ENCODE measurements around the gene DCAF10.
"Not testable (repeated sequence)": the region's sequence is repeated elsewhere in the genome, so short reads cannot be mapped to it uniquely, and the experiment has no call there.

The DCAF10 gene, protein sequence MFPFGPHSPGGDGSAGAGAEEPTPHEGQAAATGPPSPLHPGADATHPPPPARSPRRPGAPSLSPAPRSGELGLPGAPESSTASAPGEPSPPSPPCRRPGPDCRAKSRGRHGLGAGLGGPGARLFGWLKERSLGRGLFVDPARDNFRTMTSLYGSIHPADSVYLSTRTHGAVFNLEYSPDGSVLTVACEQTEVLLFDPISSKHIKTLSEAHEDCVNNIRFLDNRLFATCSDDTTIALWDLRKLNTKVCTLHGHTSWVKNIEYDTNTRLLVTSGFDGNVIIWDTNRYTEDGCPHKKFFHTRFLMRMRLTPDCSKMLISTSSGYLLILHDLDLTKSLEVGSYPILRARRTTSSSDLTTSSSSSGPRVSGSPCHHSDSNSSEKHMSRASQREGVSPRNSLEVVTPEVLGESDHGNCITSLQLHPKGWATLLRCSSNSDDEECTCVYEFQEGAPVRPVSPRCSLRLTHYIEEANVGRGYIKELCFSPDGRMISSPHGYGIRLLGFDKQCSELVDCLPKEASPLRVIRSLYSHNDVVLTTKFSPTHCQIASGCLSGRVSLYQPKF

DNA sequence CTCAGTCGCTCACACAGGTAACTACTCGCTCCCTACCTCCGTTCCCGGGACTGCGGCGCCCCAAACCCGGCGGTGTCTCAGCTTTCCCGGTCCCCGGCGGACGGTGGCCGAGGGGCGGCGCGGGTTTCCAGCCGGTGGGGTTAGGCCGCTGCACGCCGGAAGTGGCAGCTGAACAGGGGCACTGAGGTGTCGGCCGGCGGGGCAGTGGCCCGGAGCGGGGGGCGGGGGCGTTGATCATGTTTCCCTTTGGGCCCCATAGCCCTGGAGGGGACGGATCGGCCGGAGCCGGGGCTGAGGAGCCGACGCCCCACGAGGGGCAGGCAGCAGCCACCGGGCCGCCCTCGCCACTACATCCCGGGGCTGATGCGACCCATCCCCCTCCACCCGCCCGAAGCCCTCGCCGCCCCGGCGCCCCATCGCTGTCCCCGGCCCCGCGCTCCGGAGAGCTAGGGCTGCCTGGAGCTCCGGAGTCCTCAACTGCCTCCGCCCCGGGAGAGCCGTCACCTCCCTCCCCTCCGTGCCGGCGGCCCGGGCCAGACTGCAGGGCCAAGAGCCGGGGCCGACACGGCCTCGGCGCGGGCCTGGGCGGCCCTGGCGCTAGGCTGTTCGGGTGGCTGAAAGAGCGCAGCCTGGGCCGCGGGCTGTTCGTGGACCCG, at the start of gene DCAF10:
DCAF10 (plus strand) TSS at position 167 of the 656 bp plus-strand sequence; CDS start at position 237, 70 bp downstream.
- DNase-seq = peak; percentile 96

DNA sequence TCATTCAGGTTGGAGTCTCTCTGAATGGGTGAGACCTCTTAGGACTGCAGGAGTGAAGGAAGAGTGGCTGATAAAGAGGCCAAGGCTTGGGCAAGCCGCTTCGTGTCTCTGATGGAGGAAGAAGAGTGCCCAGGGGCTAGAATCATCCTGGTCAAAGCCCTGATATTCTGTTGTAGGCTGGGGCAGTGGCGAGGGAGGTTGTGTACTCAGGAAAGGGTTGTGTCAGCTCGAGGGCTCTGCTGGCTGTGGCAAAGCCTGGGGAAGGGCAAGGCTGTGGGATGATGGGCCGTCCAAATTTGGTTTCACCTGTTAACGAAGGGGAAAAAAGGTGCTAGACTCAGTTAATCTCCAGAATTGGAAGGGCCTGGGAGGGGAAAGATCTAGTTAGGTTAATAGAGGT, 49.4 kb upstream of the DCAF10 start:
- DNase-seq = no peak

DNA sequence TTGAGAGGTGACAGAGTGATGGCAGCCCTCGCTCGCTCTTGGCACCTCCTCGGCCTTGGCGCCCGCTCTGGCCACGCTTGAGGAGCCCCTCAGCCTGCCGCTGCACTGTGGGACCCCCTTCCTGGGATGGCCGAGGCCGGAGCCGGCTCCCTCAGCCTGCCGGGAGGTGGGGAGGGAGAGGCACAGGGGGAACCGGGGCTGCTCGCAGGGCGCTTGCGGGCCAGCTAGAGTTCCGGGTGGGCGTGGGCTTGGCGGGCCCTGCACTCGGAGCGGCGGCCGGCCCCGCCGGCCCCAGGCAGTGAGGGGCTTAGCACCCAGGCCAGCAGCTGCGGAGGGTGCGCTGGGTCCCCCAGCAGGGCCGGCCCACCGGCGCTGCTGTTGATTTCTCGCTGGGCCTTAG, 48.9 kb upstream of the DCAF10 start:
- DNase-seq = not testable (repeated sequence)

DNA sequence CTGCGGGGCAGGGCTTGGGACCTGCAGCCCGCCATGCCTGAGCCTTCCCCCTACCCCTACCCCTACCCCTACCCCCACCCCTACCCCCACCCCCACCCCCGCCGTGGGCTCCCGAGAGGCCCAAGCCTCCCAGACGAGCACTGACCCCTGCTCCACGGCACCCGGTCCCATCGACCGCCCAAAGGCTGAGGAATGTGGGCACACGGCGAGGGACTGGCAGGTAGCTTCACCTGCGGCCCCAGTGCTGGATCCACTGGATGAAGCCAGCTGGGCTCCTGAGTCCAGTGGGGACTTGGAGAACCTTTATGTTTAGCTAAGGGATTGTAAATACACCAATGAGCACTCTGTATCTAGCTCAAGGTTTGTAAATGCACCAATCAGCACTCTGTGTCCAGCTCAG, 48.5 kb upstream of the DCAF10 start:
- DNase-seq = not testable (repeated sequence)

DNA sequence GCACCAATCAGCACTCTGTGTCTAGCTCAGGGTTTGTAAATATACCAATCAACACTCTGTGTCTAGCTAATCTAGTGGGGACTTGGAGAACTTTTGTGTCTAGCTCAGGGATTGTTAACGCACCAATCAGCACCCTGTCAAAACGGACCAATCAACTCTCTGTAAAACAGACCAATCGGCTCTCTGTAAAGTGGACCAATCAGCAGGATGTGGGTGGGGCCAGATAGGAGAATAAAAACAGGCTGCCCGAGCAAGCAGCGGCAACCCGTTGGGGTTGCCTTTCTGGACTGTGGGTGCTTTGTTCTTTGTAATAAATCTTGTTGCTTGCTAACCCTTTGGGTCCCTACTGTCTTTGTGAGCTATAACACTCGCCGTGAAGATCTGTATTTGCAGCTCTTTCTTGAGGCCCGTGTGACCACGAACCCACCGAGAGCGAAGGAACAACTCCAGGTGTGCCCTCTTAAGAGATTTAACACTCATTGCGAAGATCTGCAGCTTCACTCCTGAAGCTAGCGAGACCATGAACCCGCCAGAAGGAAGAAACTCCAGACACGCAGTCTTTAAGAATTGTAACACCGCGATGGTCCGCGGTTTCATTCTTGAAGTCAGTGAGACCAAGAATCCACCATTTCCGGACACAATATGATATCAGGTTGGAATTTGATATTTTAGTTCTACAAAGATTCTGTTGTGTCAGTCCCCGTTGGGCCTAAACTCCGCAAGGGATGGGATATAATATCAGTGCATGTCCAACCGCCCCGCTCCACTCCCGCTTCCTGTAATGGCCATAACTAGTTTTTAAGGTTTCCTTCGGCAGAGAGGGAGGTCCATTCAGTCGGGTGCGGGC, 47.7 kb upstream of the DCAF10 start:
- DNase-seq = no peak

DNA sequence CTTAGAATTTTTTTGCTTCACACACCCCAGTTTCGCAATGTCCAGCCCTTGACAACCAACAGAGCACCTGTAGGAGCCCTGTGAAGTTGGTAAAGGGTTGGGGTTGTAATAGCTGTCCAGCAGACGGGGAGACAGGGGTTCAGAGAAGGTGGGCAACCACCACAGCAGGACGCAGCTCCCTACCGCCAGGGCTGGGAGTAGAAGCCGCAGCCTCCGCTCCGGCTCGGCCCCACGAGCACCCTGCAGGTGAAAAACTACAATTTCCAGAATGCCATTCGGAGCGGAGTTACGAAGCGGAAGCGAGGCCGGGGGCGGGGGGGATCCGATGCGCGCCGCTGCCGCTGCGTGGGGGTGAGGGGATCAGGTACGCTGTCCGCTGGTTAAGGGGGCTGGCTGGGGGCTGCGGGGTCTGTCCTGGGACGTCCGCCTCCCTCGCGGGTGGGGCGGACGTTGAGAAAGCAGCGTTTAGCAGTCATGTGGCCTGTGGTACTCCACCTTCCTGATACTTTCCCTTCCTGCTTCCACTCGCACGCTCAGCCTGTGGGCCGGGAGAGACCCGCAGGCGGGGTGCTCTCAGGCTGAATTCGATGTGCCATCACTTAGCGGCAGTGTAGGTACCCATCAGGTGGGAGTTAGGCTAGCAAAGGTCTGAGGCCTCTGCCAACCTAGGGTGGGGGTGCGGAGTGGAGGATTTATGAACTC, 47.0 kb upstream of the DCAF10 start, which contains the start of gene TRMT10B:
TRMT10B (plus strand) TSS at position 317 of the 702 bp plus-strand sequence. CDS start 8,127 bp downstream, outside the sequence.
- DNase-seq = peak; percentile 88

DNA sequence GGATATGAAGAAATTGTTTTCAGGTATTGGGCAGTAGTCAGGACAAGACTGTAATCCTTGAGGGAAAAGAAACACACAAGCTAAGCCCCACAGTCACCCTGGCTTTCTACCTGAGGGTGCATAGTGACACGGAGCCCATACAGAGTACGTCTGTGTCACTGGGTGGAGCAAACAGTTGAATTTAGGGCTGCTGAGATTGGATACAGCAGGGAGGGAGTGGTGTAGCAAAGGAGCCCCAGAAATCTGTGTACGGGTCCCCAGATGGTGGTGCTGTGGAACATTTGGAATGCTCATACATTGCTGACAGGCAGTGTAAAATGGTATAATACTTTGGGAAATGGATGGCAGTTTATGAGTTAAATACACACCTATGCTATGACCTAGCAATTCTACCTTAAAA, 41.9 kb upstream of the DCAF10 start:
- DNase-seq = no peak

DNA sequence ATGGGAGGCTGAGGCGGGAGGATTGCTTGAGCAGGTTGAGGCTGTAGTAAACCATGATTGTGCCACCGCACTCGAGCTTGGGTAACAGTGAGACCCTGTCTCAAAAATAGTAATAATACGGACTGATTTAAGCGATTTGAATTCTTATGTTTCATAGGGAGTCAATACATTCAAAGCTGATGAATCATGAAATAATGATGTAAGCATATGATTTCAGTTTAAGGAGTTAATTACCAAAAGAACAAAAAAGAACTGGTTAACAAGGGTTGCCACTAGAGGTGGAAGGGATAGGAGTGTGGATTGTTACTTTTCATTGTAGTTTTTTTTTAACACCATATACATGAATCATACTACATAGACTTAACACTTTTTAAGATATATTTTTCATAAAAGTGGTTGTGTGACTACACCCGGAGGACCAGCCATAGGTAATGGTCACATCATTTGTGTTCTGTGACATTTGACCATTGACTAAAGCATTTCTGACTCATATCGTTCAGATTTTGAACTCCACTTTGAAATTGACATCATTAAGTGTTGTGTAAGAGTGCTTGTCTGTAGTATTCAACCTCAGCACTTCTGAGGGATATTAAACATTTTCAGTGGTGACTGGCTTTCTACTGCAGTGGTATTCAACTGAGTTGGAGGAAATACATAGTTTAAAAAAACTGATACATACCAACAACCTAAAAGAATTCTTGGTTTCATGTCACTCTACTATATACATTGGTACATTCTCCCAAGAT, 40.0 kb upstream of the DCAF10 start:
- no peak for DNase-seq

DNA sequence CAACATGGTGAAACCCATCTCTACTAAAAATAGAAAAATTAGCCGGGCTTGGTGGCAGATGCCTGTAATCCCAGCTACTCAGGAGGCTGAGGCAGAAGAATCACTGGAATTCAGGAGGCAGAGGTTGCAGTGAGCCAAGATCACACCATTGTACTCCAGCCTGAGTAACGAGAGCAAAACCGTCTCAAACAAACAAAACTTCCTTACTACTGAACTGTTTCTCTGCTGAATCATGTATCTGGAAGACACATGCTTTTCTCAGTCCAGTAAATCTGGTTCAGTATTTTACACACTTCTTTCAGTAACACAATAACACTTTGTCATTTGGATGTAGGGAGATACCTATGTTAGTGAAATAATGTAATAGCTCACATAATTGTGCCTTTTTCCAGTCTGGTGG, 39.1 kb upstream of the DCAF10 start:
- no peak for DNase-seq

DNA sequence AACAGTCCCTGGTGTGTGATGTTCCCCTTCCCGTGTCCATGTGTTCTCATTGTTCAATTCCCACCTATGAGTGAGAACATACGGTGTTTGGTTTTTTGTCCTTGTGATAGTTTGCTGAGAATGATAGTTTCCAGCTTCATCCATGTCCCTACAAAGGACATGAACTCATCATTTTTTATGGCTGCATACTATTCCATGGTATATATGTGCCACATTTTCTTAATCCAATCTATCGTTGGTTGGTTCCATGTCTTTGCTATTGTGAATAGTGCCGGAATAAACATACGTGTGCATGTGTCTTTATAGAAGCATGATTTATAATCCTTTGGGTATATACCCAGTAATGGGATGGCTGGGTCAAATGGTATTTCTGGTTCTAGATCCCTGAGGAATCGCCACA, 35.3 kb upstream of the DCAF10 start:
- not testable (repeated sequence) for DNase-seq

DNA sequence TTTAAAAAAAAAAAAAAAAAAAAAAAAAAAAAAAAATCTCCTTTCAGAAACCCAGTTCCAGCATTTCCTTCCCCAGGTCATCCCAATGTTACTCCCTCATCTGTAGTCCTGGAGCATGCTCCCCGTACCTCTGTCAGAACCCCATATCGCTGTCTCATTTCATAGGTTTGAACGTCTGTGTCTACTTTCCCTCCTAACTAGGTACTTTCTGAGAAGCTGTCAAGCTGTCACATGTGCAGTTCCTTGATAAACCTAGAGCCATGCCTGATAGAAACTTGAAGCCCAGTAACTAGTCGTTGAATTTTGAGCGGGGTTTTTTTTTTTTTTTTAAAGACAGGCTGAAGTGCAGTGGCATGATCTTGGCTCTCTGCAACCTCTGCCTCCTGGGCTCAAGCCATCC, 31.3 kb upstream of the DCAF10 start:
- DNase-seq = no peak

DNA sequence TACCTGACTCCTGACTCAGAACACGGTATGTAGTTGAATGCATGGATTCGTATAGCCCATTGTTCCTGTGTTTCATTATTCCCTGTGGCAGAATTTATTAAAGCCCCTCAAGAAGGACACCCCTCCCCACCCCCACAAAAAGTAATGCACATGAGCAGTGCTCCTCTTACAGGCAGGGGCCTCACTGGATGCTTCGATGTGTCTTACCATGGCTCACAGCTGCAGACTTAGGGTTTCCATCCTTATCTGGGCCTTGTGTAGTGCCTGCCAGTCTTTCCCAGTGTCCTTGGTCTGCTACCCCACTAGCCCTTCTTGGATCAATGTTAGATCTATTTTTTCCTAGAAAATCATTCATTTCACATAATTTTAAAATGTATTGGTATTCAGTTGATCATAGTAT, 30.6 kb upstream of the DCAF10 start:
- DNase-seq = no peak

DNA sequence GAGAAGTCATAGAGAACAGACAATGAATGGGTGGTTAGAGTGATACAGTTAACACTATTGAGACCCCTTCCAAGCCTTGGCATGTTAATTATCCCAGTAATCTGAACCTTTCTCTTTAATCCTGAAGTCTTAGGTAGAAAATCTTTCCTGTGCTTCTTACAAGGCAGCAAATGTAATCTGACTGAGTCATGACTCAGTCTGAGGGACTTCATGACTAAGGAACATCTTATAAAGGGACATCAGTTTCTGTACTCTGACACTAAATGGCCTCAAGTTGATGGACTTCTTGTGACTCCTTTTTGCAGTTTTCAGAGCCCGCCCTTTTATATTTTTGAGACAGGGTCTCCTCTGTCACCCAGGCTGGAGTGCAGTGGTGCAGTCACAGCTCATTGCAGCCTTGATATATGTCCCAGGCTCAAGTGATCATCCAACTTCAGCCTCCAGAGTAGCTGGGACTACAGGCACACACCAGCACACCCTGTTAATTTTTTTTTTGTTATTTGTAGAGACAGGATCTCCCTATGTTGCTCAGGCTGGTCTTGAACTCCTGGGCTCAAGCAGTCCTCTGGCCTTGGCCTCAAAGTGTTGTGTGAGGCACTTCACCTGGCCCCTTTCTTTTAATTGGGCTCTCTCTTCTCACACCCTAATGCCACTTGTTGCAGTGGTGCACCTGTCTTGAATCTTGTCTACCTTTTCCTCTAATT, 25.2 kb upstream of the DCAF10 start:
- no peak for DNase-seq

DNA sequence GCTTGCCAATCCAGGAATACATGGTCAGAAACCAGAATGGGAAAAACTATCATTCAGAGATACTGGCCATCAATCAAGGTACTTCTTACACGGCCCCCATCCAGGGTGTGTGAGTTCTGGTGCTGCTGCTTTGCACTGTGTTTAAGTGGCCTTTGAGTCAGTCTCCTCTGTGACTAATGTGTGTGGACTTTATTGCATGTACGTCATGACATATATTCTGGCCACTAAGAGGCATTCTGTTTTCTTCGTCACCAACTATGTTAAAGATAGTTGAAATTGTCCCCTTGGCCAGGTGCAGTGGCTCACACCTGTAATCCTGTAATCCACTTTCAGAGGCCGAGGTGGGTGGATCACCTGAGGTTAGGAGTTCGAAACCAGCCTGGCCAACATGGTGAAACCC, 24.3 kb upstream of the DCAF10 start:
- no peak for DNase-seq

DNA sequence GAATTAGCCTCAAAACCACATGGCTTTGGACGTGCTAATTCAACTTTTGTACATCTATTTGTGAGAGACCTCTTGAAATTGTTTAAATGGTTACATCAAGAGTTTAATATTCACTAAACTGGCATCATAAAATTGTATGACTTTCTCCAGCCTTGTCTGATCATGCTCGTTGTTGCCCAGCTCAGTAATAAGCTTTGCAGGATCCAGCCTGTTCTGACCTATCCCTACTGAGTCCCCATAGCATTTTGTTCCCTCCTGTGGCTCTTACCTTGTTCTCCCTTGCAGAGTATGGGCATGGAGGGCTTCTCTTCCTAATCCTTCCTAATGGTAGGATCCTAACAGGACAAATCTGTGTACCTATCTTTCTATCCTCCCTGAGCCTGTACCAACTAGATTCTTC, 22.1 kb upstream of the DCAF10 start:
- DNase-seq = no peak

DNA sequence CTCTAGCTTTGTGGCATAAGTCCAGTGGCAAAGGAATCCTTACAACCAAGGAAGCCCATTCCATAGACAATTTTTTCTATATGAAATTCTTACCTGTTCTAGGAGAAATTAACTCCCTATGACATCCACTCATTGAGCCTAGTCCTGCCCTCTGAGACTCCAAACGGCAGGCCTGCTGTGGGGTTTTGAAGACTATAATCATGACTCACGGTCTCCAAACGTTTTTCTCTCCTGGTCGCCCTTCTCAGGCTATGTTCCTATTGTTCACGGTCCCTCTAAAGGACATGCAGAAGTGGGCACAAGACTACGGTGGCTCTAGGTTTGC, 16.3 kb upstream of the DCAF10 start:
- DNase-seq = no peak

DNA sequence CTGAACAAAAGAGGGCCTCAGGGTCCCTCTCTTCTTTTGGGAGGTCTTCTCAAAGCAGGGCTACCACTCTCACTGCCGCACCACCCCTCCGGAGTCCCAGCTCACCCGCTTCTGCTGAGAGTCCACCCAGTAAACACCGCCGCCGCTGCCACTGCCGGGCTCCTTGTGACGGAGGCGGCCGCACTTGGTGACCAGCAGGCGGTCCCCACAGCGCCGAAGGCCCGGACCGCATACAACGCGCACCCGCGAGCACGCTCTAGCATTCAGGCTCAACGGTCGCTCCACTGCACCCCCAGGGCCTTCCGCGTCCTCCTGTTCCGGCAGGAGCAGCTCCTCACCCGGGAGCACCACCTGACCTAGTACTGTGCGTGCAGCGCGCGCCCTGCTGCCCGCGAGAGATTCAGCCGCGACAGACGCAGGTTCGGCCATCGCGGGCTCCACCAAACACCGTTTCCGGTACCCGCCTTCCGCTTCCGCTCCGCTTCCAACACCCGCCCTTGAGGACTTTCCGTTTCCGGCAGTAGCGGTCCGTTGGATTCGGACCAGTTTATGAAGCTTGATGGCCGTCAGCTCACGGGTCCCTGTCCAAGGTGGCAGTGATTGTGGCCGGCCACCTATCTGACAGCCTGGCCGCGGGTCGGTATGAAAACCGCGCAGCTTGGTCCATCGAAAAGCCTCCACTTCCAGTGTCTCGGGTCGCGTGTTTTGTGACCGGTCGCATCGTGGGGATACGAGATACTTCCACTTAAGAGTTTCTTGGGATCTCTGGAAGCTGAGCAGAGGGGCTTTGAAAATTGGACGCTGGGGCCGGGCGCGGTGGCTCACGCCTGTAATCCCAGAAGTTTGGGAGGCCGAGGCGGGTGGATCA, 15.7 kb upstream of the DCAF10 start, which contains the start of gene EXOSC3:
EXOSC3 (minus strand) TSS at position 449 of the 868 bp plus-strand sequence; CDS start at position 429, 20 bp downstream.
- DNase-seq = peak; percentile 93

DNA sequence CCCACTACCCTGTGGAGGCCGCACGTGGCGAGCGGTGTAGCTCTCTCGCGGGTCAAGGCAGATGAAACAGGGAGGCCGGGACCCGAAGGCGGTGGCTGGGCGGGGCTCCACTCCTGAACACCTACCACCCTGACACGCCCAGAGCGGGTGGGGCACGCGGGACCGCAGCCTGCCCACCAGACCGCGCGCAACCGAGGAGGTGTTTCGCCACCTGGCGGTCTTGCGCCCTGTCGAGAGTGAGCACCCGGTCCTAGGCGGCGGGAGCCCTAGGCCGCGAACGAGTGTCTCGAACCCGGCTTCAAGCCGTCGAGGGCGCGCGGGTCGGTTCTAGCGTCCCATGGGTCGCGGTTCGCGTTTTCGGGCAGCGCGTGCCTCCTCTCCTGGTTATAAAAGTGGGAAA, 13.5 kb upstream of the DCAF10 start:
- DNase-seq = no peak

DNA sequence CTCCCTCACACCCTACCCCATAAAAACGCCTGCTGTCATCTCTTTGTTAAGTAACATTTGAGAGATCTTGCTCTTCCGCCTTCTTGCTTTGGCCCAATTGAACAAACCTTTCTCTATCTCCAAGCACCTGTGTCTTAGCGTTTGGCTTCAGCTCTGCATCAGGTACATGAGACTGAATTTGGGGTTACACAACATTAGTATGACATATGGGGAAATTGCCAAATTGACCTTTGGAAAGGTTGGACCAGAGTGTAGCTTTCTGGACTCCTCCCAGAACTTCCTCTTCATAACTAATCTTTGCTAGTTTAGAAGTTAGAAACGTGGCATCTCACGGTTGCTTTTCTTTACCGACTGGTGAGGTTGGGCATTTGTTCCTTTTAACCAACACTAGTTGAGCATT, 12.3 kb upstream of the DCAF10 start:
- DNase-seq = no peak

DNA sequence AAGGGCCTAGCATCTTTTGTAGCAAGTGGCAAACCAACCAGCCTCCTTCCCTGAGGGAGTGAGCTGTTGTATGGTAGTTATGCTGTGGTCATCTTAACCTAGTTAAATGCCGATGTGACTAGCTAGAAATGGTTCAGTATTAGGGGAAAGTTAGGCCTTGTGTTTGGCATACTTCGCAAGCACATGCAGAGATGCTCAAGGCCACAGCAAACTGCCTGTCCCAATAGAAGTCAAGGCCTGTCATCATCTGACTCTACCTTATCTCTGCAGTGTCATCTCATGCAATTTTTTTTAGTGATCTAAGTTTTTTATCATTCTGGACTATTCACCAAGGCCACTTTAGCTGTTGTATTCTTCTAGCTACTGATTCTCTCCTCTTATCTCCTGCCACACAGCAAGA, 10.5 kb upstream of the DCAF10 start:
- DNase-seq = no peak
